ENCODE data around the gene HILPDA. TPM values are rescaled to one million over a fixed set of nuclear protein-coding genes. Genes with fewer than 3 reads are reported as not detected.

Gene HILPDA
- total RNA-seq, 2 donors from 2014 or later, result 26.5 to 37.9 TPM

DNA sequence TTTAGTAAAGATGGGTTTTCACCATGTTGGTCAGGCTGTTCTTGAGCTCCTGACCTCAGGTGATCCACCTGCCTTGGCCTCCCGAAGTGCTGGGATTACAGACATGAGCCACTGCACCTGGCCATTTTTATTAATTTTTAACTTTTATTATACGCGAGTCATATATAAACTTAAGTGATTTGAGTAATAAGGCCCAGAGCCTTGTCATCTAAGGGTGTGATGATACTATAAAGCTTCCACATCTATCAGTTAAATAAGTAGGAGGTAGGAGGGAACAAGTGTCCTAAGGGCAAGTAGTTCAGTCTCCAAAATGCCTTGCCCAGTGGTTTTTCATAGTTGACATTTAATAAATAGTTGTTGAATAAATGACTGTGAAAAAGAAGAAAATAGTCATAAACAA lies 13.3 kb upstream of the HILPDA start:
- DNase-seq, result no peak
- Mint-ChIP-seq H3K27me3 (ENCODE audit: insufficient read depth) (peaks cover 9% of the 10 kb centered on the region), H3K36me3 (ENCODE audit: low read depth) (no peaks in the 10 kb centered on the region), H3K9me3 (no peaks in the 10 kb centered on the region), H3K4me1 (peaks cover 4% of the 10 kb centered on the region), H3K4me3 (no peak overlapping the region), H3K27ac (no peak overlapping the region)
- H3K9me3 ChIP-seq (ENCODE audit: control insufficient read depth, low read length), result no peaks in the 10 kb centered on the region
- no peak overlapping the region for H3K9ac ChIP-seq (ENCODE audit: extremely low read depth, low read length, poor library complexity, severe bottlenecking)
- H3K27ac ChIP-seq (ENCODE audit: low read depth, low read length), result no peak overlapping the region
- TF ChIP-seq, protein P1, sequence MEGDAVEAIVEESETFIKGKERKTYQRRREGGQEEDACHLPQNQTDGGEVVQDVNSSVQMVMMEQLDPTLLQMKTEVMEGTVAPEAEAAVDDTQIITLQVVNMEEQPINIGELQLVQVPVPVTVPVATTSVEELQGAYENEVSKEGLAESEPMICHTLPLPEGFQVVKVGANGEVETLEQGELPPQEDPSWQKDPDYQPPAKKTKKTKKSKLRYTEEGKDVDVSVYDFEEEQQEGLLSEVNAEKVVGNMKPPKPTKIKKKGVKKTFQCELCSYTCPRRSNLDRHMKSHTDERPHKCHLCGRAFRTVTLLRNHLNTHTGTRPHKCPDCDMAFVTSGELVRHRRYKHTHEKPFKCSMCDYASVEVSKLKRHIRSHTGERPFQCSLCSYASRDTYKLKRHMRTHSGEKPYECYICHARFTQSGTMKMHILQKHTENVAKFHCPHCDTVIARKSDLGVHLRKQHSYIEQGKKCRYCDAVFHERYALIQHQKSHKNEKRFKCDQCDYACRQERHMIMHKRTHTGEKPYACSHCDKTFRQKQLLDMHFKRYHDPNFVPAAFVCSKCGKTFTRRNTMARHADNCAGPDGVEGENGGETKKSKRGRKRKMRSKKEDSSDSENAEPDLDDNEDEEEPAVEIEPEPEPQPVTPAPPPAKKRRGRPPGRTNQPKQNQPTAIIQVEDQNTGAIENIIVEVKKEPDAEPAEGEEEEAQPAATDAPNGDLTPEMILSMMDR (conservative IDR thresholded peaks at IDR 0.05), result no peak
- 97% methylated on average over 3 of the region's 3 CpGs; no CpG with 5 or more reads in 1 of the 2 experiments for WGBS, 2 experiments (ENCODE audit: insufficient coverage in 1 of 2, insufficient read length in 1 of 2)
- no peak overlapping the region for H3K4me3 ChIP-seq (ENCODE audit: low read length)
- H3K36me3 ChIP-seq (ENCODE audit: control insufficient read depth, insufficient read depth, low read length), result no peaks in the 10 kb centered on the region
- no peaks in the 10 kb centered on the region for H3K27me3 ChIP-seq (ENCODE audit: control insufficient read depth, insufficient read depth, low read length, poor library complexity, severe bottlenecking)
- H3K4me1 ChIP-seq (ENCODE audit: control insufficient read depth, insufficient read depth, low read length), result no peaks in the 10 kb centered on the region

- H3K27me3 ChIP-seq (ENCODE audit: control insufficient read depth, insufficient read depth, low read length, poor library complexity, severe bottlenecking), result no peaks in the 10 kb centered on the region
- WGBS, 2 experiments (ENCODE audit: insufficient coverage in 1 of 2, insufficient read length in 1 of 2), result 87 to 96% methylated on average over 5 to 7 of the region's 7 CpGs
- H3K27ac ChIP-seq (ENCODE audit: low read depth, low read length), result no peak overlapping the region
- no peaks in the 10 kb centered on the region for H3K4me1 ChIP-seq (ENCODE audit: control insufficient read depth, insufficient read depth, low read length)
- Mint-ChIP-seq H3K4me1 (peaks cover 4% of the 10 kb centered on the region), H3K9me3 (no peaks in the 10 kb centered on the region), H3K4me3 (no peak overlapping the region), H3K27ac (no peak overlapping the region), H3K36me3 (ENCODE audit: low read depth) (no peaks in the 10 kb centered on the region), H3K27me3 (ENCODE audit: insufficient read depth) (peaks cover 6% of the 10 kb centered on the region)
- TF ChIP-seq, protein P1 (conservative IDR thresholded peaks at IDR 0.05), result no peak
- no peaks in the 10 kb centered on the region for H3K9me3 ChIP-seq (ENCODE audit: control insufficient read depth, low read length)
- no peaks in the 10 kb centered on the region for H3K36me3 ChIP-seq (ENCODE audit: control insufficient read depth, insufficient read depth, low read length)
- no peak for DNase-seq
- no peak overlapping the region for H3K9ac ChIP-seq (ENCODE audit: extremely low read depth, low read length, poor library complexity, severe bottlenecking)
- no peak overlapping the region for H3K4me3 ChIP-seq (ENCODE audit: low read length)
Observed at GRCh38 chr7:128443831-128444600, 11.7 kb upstream of the HILPDA start.

DNA sequence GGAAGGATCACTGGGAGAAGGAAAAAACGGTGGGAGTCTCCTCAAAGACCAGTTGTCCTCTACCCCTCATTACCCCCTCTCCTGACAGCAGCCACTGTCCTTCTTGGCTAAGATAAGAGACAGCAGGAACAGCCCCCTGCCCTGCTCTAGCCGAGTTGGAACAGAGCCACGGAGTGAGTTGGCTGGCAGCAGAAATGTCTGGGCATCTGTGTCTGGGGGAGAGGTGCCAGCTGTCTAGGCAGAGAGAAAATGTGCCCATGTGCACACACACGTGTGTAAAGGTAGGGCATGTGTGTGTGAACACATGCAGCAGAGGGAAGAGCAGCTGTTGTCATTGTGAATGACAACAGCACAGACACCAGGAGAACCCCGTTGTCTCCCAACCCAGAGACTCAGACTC lies 9.4 kb upstream of the HILPDA start:
- H3K9me3 ChIP-seq (ENCODE audit: control insufficient read depth, low read length), result no peaks in the 10 kb centered on the region
- no peaks in the 10 kb centered on the region for H3K36me3 ChIP-seq (ENCODE audit: control insufficient read depth, insufficient read depth, low read length)
- WGBS, 2 experiments (ENCODE audit: insufficient coverage in 1 of 2, insufficient read length in 1 of 2), result 86 to 94% methylated on average over 3 to 4 of the region's 5 CpGs

More for the DNA sequence above, 9.4 kb upstream of the HILPDA start:
- Histone ChIP-seq H3K4me1 (ENCODE audit: control insufficient read depth, insufficient read depth, low read length) (no peaks in the 10 kb centered on the region), H3K9ac (ENCODE audit: extremely low read depth, low read length, poor library complexity, severe bottlenecking) (no peak overlapping the region), H3K4me3 (ENCODE audit: low read length) (no peak overlapping the region), H3K27me3 (ENCODE audit: control insufficient read depth, insufficient read depth, low read length, poor library complexity, severe bottlenecking) (no peaks in the 10 kb centered on the region), H3K27ac (ENCODE audit: low read depth, low read length) (no peak overlapping the region)
- Mint-ChIP-seq H3K4me3 (no peak overlapping the region), H3K9me3 (no peaks in the 10 kb centered on the region), H3K27ac (no peak overlapping the region), H3K4me1 (peaks cover 4% of the 10 kb centered on the region), H3K36me3 (ENCODE audit: low read depth) (no peaks in the 10 kb centered on the region), H3K27me3 (ENCODE audit: insufficient read depth) (peaks cover 19% of the 10 kb centered on the region)
- TF ChIP-seq, protein P1 (conservative IDR thresholded peaks at IDR 0.05), result no peak
- no peak for DNase-seq
